Fibroblast of lung (primary cell): ENCODE data around the gene MACROD2.

Experiments
- CTCF ChIP-seq, 2 donors: IDR thresholded peaks in 1 of 2; conservative IDR thresholded peaks in 1 of 2; 1 replicate in 1 of 2; 2 replicates in 1 of 2; pipeline ENCODE4 v1.5.1; 2011 to 2012; ENCODE audit warnings: low read length in 2 of 2, control low read depth in 1 of 2, inconsistent platforms in 1 of 2, low read depth in 1 of 2, mild to moderate bottlenecking in 1 of 2
- EZH2 ChIP-seq: IDR thresholded peaks from 2 replicates; pipeline ENCODE4 v1.5.1; 2012; ENCODE audit warnings: low read length, control low read depth, mild to moderate bottlenecking; ENCODE audit errors: missing control alignments

- no peak for TF ChIP-seq CTCF (conservative IDR thresholded peaks at IDR 0.05 in 1 of 2, IDR thresholded peaks at IDR 0.05 in 1 of 2; ENCODE audit: low read depth in 1 of 2, low read length in 2 of 2)
- TF ChIP-seq EZH2: no peak
These were observed 574.3 kb downstream of the MACROD2 start for GRCh38 chr20:14569641-14570040.
